ENCODE measurements around the gene FLAD1.
"Not testable (repeated sequence)": the region's sequence is repeated elsewhere in the genome, so short reads cannot be mapped to it uniquely, and the experiment has no call there.

GRCh38 chr1:154977762-154978161, 5.4 kb upstream of the FLAD1 start:
- not testable (repeated sequence) for TF ChIP-seq CTCF, EP300 (IDR thresholded peaks at IDR 0.05)
